HUES64 (cell line): ENCODE results near the gene MSL1.

Source experiments
- H3K27ac ChIP-seq: 2 replicates; pipeline ENCODE4 v1.7.0; 2013; ENCODE audit warnings: low read depth, low read length, inconsistent platforms
- H3K27me3 ChIP-seq: 2 replicates; pipeline ENCODE4 v1.6.1; 2013; ENCODE audit warnings: mild to moderate bottlenecking, low read length; ENCODE audit not compliant: insufficient read depth
- H3K36me3 ChIP-seq: 2 replicates; pipeline ENCODE4 v1.6.1; 2013; ENCODE audit warnings: mild to moderate bottlenecking, low read length; ENCODE audit not compliant: insufficient read depth
- H3K4me1 ChIP-seq: 2 replicates; pipeline ENCODE4 v1.6.1; 2013; ENCODE audit warnings: mild to moderate bottlenecking, low read length, moderate library complexity; ENCODE audit not compliant: insufficient read depth
- H3K4me3 ChIP-seq: 2 replicates; pipeline ENCODE4 v1.5.1; 2013; ENCODE audit warnings: mild to moderate bottlenecking, low read length, moderate library complexity
- H3K9ac ChIP-seq: 2 replicates; pipeline ENCODE4 v1.6.1; 2013; ENCODE audit warnings: mild to moderate bottlenecking, low read depth, low read length
- H3K9me3 ChIP-seq: 2 replicates; pipeline ENCODE4 v1.6.1; 2013; ENCODE audit warnings: low read depth, low read length; ENCODE audit not compliant: insufficient read depth
- WGBS: fragments of 150-250, 120-280 bp; methylation state at CpG from one replicate; pipeline ENCODE4 v1.1.7; 2013; ENCODE audit warnings: missing lambda C conversion rate; 5-methylcytosine and 5-hydroxymethylcytosine counted together

The MSL1 gene

DNA sequence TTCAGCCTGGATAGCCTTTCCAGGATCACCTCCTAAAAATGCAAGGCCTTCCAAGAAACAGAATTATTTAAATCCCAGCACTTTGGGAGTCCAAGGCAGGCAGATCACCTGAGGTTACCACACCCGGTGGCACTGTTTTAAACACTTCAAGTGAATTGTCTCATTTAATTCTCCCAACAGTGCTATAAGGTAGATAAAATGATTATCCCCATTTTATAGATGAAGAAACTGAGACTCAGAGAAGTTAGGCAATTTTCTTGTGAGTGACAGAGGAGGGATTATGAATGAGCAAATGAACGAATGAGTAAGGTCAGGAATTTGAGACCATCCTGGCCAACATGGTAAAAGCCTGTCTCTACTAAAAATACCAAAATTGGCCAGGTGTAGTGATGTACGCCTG lies 42.2 kb upstream of the MSL1 start:
- Histone ChIP-seq H3K9me3 (no peaks in the 10 kb centered on the region), H3K4me3 (no peak overlapping the region), H3K27me3 (no peaks in the 10 kb centered on the region), H3K4me1 (peaks cover 3% of the 10 kb centered on the region), H3K36me3 (no peaks in the 10 kb centered on the region), H3K9ac (no peak overlapping the region), H3K27ac (no peak overlapping the region)
- WGBS: 90% methylated on average over 3 of the region's 3 CpGs

GRCh38 chr17:40084477-40084876 lies 37.3 kb upstream of the MSL1 start:
- peaks cover 19% of the 10 kb centered on the region for H3K36me3 ChIP-seq
- no peaks in the 10 kb centered on the region for H3K9me3 ChIP-seq
- H3K4me1 ChIP-seq: no peaks in the 10 kb centered on the region; the same call in 1 of the 2 replicates
- H3K9ac ChIP-seq: no peak overlapping the region
- H3K27me3 ChIP-seq: no peaks in the 10 kb centered on the region
- no peak overlapping the region for H3K4me3 ChIP-seq
- no peak overlapping the region for H3K27ac ChIP-seq
- WGBS: 96% methylated on average over 14 of the region's 14 CpGs

- H3K27ac ChIP-seq: no peak overlapping the region
- H3K27me3 ChIP-seq: no peaks in the 10 kb centered on the region
- H3K4me3 ChIP-seq: no peak overlapping the region
- no peaks in the 10 kb centered on the region; the same call in 1 of the 2 replicates for H3K4me1 ChIP-seq
- H3K9ac ChIP-seq: no peak overlapping the region
- no peaks in the 10 kb centered on the region for H3K9me3 ChIP-seq
- H3K36me3 ChIP-seq: peaks cover 19% of the 10 kb centered on the region
- WGBS: 81% methylated on average over 17 of the region's 17 CpGs
Observed at GRCh38 chr17:40086150-40087044, 35.4 kb upstream of the MSL1 start.

DNA sequence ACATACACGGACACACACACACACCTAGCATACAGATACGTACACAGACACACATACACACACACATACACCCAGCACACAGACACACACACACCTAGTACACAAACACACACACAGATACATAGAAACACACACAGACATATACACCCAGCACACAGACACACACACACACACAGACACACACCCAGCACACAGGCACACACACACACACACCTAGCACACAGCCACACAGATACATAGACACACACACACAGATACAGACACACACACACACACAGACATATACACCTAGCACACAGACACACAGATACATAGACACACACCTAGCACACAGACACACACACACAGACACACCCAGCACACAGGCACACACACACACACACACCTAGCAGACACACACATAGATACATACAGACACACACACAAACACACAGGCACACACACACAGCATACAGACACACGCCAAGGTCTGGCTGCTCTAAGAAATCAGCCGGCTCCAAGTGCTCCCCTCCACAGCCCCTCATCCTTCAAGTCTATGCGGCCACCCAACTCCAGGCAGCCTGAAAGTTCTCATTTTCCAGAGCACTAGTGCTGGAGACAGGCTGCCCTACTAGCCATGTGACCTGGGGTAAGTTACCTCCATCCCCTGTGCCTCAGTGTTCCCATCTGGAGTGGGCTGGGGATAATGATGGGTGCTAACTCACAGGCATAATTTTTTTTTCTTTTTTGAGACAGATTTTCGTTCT lies 34.5 kb upstream of the MSL1 start:
- 88% methylated on average over 6 of the region's 6 CpGs for WGBS
- H3K36me3 ChIP-seq: peaks cover 19% of the 10 kb centered on the region
- H3K9me3 ChIP-seq: no peaks in the 10 kb centered on the region
- H3K4me3 ChIP-seq: no peak overlapping the region
- H3K27me3 ChIP-seq: no peaks in the 10 kb centered on the region
- H3K27ac ChIP-seq: no peak overlapping the region
- no peak overlapping the region for H3K9ac ChIP-seq
- H3K4me1 ChIP-seq: peaks cover 6% of the 10 kb centered on the region; the same call in 1 of the 2 replicates

- H3K9ac ChIP-seq: no peak overlapping the region
- no peak overlapping the region for H3K4me3 ChIP-seq
- no peaks in the 10 kb centered on the region for H3K9me3 ChIP-seq
- no peaks in the 10 kb centered on the region for H3K27me3 ChIP-seq
- peaks cover 20% of the 10 kb centered on the region for H3K36me3 ChIP-seq
- WGBS: 91% methylated on average over 28 of the region's 28 CpGs
- H3K4me1 ChIP-seq: peaks cover 12% of the 10 kb centered on the region; the same call in 1 of the 2 replicates
- H3K27ac ChIP-seq: no peak overlapping the region
Observed at GRCh38 chr17:40087903-40088718, 33.7 kb upstream of the MSL1 start.

DNA sequence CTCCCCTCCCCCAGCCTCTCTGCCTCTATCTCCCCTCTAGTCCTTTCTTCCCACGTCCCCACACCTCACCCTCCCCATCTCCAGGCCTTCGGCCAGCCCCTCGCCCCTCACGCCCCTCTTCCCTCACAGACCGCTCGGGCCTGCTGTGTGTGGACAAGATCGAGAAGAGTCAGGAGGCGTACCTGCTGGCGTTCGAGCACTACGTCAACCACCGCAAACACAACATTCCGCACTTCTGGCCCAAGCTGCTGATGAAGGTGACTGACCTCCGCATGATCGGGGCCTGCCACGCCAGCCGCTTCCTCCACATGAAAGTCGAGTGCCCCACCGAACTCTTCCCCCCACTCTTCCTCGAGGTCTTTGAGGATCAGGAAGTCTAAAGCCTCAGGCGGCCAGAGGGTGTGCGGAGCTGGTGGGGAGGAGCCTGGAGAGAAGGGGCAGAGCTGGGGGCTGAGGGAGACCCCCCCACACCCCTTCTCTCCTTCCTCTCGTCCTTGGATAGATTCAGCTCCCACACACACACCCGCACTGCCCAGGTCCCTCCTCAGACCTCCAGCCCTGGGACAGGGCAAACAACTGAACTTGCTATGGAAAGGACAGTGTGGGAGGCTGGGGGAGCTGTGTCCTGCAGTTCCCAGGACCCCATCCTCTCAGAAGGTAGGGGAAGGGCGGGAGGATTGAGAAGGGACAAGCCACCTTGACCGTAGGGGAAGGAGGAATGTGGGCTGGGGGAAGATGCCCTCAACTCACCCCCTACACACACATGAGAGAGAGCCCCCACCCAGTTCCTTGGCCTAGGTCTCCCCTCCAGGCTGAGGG lies 32.5 kb upstream of the MSL1 start:
- H3K9me3 ChIP-seq: no peaks in the 10 kb centered on the region
- H3K4me1 ChIP-seq: peaks cover 12% of the 10 kb centered on the region; the same call in 1 of the 2 replicates
- no peak overlapping the region for H3K4me3 ChIP-seq
- H3K27ac ChIP-seq: no peak overlapping the region
- H3K27me3 ChIP-seq: no peaks in the 10 kb centered on the region
- 90% methylated on average over 21 of the region's 26 CpGs for WGBS
- peaks cover 30% of the 10 kb centered on the region for H3K36me3 ChIP-seq
- H3K9ac ChIP-seq: no peak overlapping the region

- peaks cover 12% of the 10 kb centered on the region; the same call in 1 of the 2 replicates for H3K4me1 ChIP-seq
- H3K27ac ChIP-seq: no peak overlapping the region
- H3K9ac ChIP-seq: no peak overlapping the region
- H3K36me3 ChIP-seq: peaks cover 39% of the 10 kb centered on the region
- no peak overlapping the region for H3K4me3 ChIP-seq
- H3K9me3 ChIP-seq: no peaks in the 10 kb centered on the region
- no peaks in the 10 kb centered on the region for H3K27me3 ChIP-seq
- WGBS: 93% methylated on average over 11 of the region's 14 CpGs
Observed at GRCh38 chr17:40090237-40091119, 31.3 kb upstream of the MSL1 start.

- Histone ChIP-seq H3K4me1 (peaks cover 12% of the 10 kb centered on the region; the same call in 1 of the 2 replicates), H3K36me3 (peaks cover 45% of the 10 kb centered on the region), H3K27me3 (no peaks in the 10 kb centered on the region), H3K9ac (no peak overlapping the region), H3K4me3 (no peak overlapping the region), H3K27ac (no peak overlapping the region), H3K9me3 (no peaks in the 10 kb centered on the region)
- WGBS: 54% methylated on average over 15 of the region's 18 CpGs
Observed at GRCh38 chr17:40091691-40092397, 29.9 kb upstream of the MSL1 start.

DNA sequence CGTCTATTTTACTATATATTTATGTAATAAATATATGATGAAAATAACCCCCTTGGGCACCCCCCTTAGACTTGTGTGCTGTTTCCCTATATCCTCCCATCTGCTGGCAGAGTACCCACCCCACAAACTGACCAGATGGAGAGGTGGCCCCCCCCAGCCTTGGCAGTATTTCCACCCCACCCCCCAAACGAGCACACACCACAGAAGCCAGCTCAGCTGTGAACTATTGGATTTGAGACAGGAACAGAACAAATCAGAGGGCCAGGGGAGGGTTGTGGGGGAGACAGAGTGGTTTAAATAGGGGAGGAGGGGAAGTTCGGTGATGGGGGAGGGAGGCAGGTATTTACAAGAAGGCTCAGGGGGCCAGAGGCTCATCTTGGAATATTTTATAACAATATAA lies 29.2 kb upstream of the MSL1 start:
- Histone ChIP-seq H3K4me1 (peaks cover 12% of the 10 kb centered on the region; the same call in 1 of the 2 replicates), H3K27me3 (no peaks in the 10 kb centered on the region), H3K36me3 (peaks cover 37% of the 10 kb centered on the region), H3K4me3 (no peak overlapping the region), H3K27ac (no peak overlapping the region), H3K9ac (no peak overlapping the region), H3K9me3 (no peaks in the 10 kb centered on the region)
- 90% methylated on average over 1 of the region's 3 CpGs for WGBS
